ENCODE data around the gene SIRT4. TPM values are rescaled to one million over a fixed set of nuclear protein-coding genes. Genes with fewer than 3 reads are reported as not detected.
A peak's percentile ranks its signal among the peaks of the same experiment; 100 is the strongest.

SIRT4 gene
- total and polyA plus RNA-seq, 2 of the 13 experiments (the other 11 are each of a cell fraction or from before 2014, with no cell fraction given), result 3.4 to 5.8 TPM

GRCh38 chr12:120356567-120357030 is 54.5 kb downstream of the SIRT4 start (continued):
- TF ChIP-seq ZBTB33 (CRISPR knock-in tag; IDR thresholded peaks at IDR 0.05) (0 out of 2 replicates have a peak, but pooled peaks have one; percentile 38), ZNF740 (CRISPR knock-in tag; IDR thresholded peaks at IDR 0.05) (0 out of 2 replicates have a peak, but pooled peaks have one; percentile 28), SMC3 (IDR thresholded peaks at IDR 0.05; ENCODE audit: low read length) (peak; percentile 91), ZNF574 (CRISPR knock-in tag; IDR thresholded peaks at IDR 0.05) (no peak), XRCC5 (optimal IDR thresholded peaks at IDR 0.05; ENCODE audit: low read length) (peak; percentile 74), FOXA3 (CRISPR knock-in tag; IDR thresholded peaks at IDR 0.05) (no peak), DNMT1 (CRISPR knock-in tag; IDR thresholded peaks at IDR 0.05) (0 out of 2 replicates have a peak, but pooled peaks have one; percentile 43)

GRCh38 chr12:120357104-120357503 is 55.0 kb downstream of the SIRT4 start:
- H2AFZ ChIP-seq (ENCODE audit: low read length), result no peak overlapping the region
- BruUV-seq (replicated peaks), result no TSS peak
- no peak overlapping the region for H3K27ac ChIP-seq (ENCODE audit: extremely low read length, insufficient read depth, low read length)
- no peaks in the 10 kb centered on the region for H3K79me2 ChIP-seq (ENCODE audit: insufficient read depth, low read length)
- H3K4me1 ChIP-seq (ENCODE audit: insufficient read depth, low read length), result no peaks in the 10 kb centered on the region
- TF ChIP-seq PAXIP1 (CRISPR knock-in tag; conservative IDR thresholded peaks at IDR 0.05) (no peak), ZNF629 (CRISPR knock-in tag; conservative IDR thresholded peaks at IDR 0.05) (peak; percentile 54; the same call in 1 of the 2 replicates)
- no peak overlapping the region for H3K4me2 ChIP-seq (ENCODE audit: low read depth, low read length)
- in situ Hi-C loops (cut with HindIII; ENCODE audit: extremely low pct_ligation_motif_present, low pct_unique_long_range_greater_than_20kb), result loop anchor here (5.0 kb wide), 1 partner anchor 75 kb away; no protein-coding TSS in a partner anchor
- H3K27me3 ChIP-seq (ENCODE audit: control insufficient read depth in 1 of 2, insufficient read depth in 2 of 2, low read length in 2 of 2), result no peaks in the 10 kb centered on the region; a peak in 1 of 5 replicates
- H3K9ac ChIP-seq (ENCODE audit: insufficient read depth, low read depth, low read length), result no peak overlapping the region
- no peaks in the 10 kb centered on the region for H4K20me1 ChIP-seq (ENCODE audit: insufficient read depth, low read length)
- no peak overlapping the region for H3K4me3 ChIP-seq (replicated peaks in 1 of 3; ENCODE audit: insufficient read depth in 1 of 3, low read depth in 2 of 3, low read length in 3 of 3)
- ChIA-PET CTCF (ENCODE audit: low intra/inter-chr PET ratio, low total read pairs) (interaction anchor here (1.1 to 5.1 kb wide), 3 partner anchors 73 to 109 kb away, joined by 3 to 48 read pairs (median 3); no protein-coding TSS in a partner anchor), POLR2A (no interaction called here)
- 53% methylated on average over 5 of the region's 5 CpGs for WGBS (ENCODE audit: low lambda C conversion rate)
- intact Hi-C loops (cut with micrococcal nuclease; ENCODE audit: unreplicated experiment), result no loop called here
- FAIRE-seq (no peak), DNase-seq (ENCODE audit: low spot score) (no peak), ATAC-seq (no peak)
- no peaks in the 10 kb centered on the region for H3K36me3 ChIP-seq (replicated peaks in 1 of 2; ENCODE audit: control insufficient read depth in 1 of 2, insufficient read depth in 2 of 2, low read length in 2 of 2)
- H3K9me3 ChIP-seq (ENCODE audit: low read length), result no peaks in the 10 kb centered on the region

All from HepG2 (cell line).